Lower leg skin (tissue), 4 donors: ENCODE measurements around the gene GALP. TPM values are rescaled to one million over a fixed set of nuclear protein-coding genes. Genes with fewer than 3 reads are reported as not detected.

Experiments
- DNase-seq, 2 donors: peaks; one replicate each; pipeline ENCODE4 v3.0.0-alpha.2; 2019; ENCODE audit warnings: low spot score in 2 of 2
- H3K4me3 ChIP-seq: fragments of 200-600 bp; sonication (generic); 2 replicates; pipeline ENCODE4 v1.5.1; 2017; ENCODE audit warnings: mild to moderate bottlenecking, low read depth; ENCODE audit not compliant: poor library complexity, severe bottlenecking
- CTCF ChIP-seq, 3 donors: fragments of 450-650 bp; IDR thresholded peaks; one replicate each; pipeline ENCODE4 v1.5.1; 2016; ENCODE audit warnings: antibody characterized with exemption in 3 of 3, mild to moderate bottlenecking in 3 of 3, moderate library complexity in 2 of 3
- POLR2A ChIP-seq, 2 donors: fragments of 450-650 bp; IDR thresholded peaks; one replicate each; pipeline ENCODE4 v1.6.1; 2016 to 2017; ENCODE audit warnings: antibody characterized with exemption in 2 of 2, mild to moderate bottlenecking in 1 of 2, moderate library complexity in 1 of 2
- WGBS, 2 donors: methylation state at CpG; one replicate each; pipeline ENCODE4 v1.1.5; 2018; 5-methylcytosine and 5-hydroxymethylcytosine counted together
- intact Hi-C: fragments of 100-400 bp; cut with DNase I; formaldehyde crosslinking; loops from one replicate; pipeline ENCODE4 v1.15.0; 2023; ENCODE audit warnings: low total_unique reads
- total RNA-seq, 4 donors: library from RNA; depleted of rRNA; stranded (reverse); fragments of >200 nt; gene quantifications; one replicate each; pipeline ENCODE4 v1.1.0, GENCODE V29; 2016

GALP gene
- total RNA-seq, 4 donors from 2014 or later = not detected

- intact Hi-C loops = no loop called here
- 71 to 74% methylated on average over 18 of the region's 18 CpGs for WGBS, 2 donors
Observed at GRCh38 chr19:56176881-56177280, 1.1 kb downstream of the GALP start.

GRCh38 chr19:56177564-56178243, 1.9 kb downstream of the GALP start:
- H3K4me3 ChIP-seq = no peak overlapping the region
- TF ChIP-seq POLR2A (IDR thresholded peaks at IDR 0.05) (no peak), CTCF (IDR thresholded peaks at IDR 0.05) (no peak)
- whole genome bisulfite sequencing, 2 donors = 48 to 55% methylated on average over 11 of the region's 11 CpGs
- intact Hi-C loops = no loop called here
- DNase-seq = no peak

More at GRCh38 chr19:56176881-56177280, 1.1 kb downstream of the GALP start:
- DNase-seq = no peak
- H3K4me3 ChIP-seq = no peak overlapping the region
- TF ChIP-seq POLR2A (IDR thresholded peaks at IDR 0.05) = no peak
- no peak for TF ChIP-seq CTCF (IDR thresholded peaks at IDR 0.05)

GRCh38 chr19:56189785-56190184, 14.0 kb downstream of the GALP start:
- no peak overlapping the region for H3K4me3 ChIP-seq
- TF ChIP-seq POLR2A (IDR thresholded peaks at IDR 0.05) = no peak
- TF ChIP-seq CTCF (IDR thresholded peaks at IDR 0.05) = no peak
- 83 to 84% methylated on average over 17 of the region's 17 CpGs for WGBS, 2 donors
- DNase-seq = no peak
- intact Hi-C loops = no loop called here

GRCh38 chr19:56191115-56191514, 15.3 kb downstream of the GALP start:
- no peak overlapping the region for H3K4me3 ChIP-seq
- DNase-seq = no peak
- TF ChIP-seq CTCF (IDR thresholded peaks at IDR 0.05) (no peak), POLR2A (IDR thresholded peaks at IDR 0.05) (no peak)
- intact Hi-C loops = no loop called here
- WGBS, 2 donors = 75 to 77% methylated on average over 7 of the region's 7 CpGs

DNA sequence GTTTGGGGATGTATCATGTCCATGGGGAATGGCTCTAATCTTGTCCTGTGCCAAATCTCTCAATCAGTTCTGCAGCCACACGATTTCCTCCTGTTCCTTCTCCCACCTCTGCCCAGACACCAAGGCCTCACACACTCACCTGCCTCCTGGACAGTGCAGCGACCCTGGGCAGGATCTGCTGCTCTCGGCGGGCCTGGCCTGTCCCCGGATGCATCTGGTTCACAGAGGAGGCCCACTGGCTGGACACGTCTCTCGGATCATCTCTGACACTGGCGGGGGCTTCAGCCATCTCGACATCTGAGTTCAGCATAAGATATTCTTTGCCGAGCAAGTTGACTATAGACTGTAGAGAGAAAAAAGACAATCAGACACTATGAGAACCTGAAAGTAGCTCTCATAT, 15.9 kb downstream of the GALP start:
- no peak for DNase-seq
- no peak overlapping the region for H3K4me3 ChIP-seq
- WGBS, 2 donors = 84 to 85% methylated on average over 10 of the region's 10 CpGs
- TF ChIP-seq CTCF (IDR thresholded peaks at IDR 0.05) = no peak
- TF ChIP-seq POLR2A (IDR thresholded peaks at IDR 0.05) = no peak
- intact Hi-C loops = no loop called here
